HG03066 (cell line): ENCODE measurements around the gene ZNF423.

ENCODE experiments used
- ATAC-seq: cut with Tn5 transposase; IDR thresholded peaks from one replicate; pipeline ENCODE4 v1.9.1; 2021; ENCODE audit warnings: low read depth; ENCODE audit not compliant: unreplicated experiment

ZNF423 gene

DNA sequence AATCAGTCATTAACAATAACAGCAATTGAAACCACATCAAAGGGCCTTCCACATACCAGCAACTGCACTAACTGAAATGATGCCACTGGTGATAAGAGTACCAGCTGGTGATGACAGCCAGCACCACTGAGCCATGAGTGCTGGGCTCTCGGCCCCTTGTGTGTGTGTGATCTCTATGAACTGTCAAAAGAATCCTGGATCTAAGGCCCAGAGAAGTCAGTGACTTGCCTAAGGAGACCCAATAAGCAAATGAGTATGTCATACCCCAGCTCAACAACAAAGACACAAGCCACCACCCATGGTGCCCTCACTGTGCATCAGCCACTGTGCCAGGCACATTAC is 220.9 kb downstream of the ZNF423 start:
- ATAC-seq, result no peak

DNA sequence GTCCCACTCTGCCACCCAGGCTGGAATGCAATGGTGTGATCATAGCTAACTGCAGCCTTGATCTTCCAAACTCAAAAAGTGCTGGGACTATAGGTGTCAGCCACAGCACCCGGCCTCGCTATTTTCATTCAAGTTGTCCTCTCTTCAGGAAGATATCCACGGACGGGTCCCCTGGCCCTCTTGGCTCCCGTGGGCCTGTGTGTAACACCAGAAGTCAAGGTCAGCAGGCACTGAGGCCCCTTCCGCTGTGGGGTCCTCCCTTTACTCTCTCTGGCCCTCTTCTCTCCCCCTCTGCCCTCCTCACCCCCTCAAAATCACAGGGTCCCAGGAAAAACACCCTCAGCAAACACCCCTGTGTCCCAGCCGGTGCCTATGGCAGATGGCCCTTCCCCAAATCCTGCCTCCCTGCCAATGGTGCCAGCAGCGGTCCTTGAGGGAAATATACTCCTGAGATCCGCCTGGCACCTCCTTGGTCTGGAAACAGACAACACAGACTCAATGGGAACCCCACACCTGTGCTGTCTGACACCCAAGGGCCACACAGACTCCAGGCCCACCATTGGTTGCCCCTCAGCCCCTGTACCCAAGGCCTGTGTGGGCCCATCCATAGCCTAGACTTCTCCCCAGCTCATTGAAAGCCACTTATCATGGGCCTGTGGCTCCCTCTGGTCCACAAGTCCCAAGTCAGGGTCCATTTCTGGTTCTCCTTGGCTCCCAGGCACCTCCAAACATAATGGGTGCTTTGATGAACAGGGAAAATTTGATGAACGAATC is 221.5 kb downstream of the ZNF423 start:
- ATAC-seq, result no peak

DNA sequence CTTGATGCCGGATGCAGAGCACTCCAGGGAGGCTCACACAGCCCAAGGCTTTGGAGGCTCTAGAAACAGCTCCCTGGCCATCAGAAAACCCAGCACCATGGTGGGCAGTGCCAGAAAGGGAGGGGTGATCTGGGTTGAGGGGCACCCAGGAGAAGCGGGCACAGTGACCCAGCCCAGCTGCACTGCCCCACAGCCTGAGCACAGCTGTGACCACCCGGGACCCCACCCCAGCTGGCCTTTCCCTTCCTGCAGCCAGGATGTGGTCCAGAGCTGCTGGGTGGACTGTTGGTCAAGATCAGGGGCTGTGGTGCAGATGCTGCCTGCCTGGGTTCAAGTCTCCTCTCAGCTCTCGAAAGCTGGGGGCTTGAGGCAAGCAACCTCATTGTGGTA is 223.1 kb downstream of the ZNF423 start:
- no peak for ATAC-seq

GRCh38 chr16:49632086-49632794 is 223.7 kb downstream of the ZNF423 start:
- no peak for ATAC-seq

DNA sequence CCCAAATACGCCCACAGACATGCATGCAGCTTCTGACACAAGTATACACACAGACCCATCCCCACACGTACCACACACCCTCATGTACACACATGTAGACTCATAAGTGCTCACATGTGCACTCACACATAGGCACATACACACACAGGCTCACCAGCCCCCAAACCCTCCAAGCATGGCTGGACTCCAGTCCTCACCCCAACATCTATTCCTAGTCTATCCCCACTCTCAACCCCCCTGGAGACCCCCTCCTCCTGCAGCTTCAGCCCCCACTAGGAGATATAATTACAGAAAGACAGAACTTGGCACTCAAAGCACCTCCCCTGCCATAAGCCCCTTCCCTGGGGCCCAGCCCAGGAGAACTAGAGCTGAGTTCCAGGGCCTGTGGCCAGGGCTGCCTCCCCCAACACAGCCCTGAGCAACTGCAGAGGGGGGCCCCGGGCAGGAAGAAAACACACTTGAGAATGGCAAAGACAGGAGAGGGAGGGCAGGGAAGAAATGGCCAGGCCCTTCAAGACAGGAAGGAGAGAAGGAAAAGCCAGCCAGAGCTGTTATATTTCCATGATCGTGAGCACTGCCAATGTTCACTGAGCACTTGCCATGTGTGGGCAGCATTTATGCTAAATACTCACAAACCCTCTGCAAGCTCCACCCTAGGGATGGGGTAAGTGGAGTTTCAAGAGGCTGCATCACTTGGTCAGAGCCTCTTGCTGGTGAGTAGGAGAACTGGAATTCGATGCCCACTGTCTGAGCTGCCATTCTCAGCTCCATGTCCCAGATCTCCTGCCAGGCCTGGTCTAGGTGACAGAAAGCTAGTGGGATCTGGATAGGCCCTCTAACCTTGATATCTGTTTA is 224.5 kb downstream of the ZNF423 start:
- no peak for ATAC-seq

GRCh38 chr16:49630783-49631182 is 225.1 kb downstream of the ZNF423 start:
- no peak for ATAC-seq

GRCh38 chr16:49629851-49630250 is 226.1 kb downstream of the ZNF423 start:
- no peak for ATAC-seq

DNA sequence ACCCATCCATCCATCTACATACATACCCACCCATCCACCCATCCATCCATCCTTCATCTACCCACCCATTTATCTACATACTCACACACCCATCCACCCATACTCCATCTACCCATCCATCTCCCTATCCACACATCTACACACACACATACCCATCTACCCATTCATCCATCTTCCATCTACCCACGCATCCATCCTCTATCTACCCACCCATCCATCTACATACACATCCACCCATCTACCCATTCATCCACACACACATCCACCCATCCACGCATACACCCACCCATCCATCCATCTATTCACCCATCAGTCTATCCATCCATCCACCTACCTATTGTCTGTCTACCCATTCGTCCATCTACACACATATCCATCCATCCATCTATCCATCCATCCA is 227.8 kb downstream of the ZNF423 start:
- no peak for ATAC-seq

DNA sequence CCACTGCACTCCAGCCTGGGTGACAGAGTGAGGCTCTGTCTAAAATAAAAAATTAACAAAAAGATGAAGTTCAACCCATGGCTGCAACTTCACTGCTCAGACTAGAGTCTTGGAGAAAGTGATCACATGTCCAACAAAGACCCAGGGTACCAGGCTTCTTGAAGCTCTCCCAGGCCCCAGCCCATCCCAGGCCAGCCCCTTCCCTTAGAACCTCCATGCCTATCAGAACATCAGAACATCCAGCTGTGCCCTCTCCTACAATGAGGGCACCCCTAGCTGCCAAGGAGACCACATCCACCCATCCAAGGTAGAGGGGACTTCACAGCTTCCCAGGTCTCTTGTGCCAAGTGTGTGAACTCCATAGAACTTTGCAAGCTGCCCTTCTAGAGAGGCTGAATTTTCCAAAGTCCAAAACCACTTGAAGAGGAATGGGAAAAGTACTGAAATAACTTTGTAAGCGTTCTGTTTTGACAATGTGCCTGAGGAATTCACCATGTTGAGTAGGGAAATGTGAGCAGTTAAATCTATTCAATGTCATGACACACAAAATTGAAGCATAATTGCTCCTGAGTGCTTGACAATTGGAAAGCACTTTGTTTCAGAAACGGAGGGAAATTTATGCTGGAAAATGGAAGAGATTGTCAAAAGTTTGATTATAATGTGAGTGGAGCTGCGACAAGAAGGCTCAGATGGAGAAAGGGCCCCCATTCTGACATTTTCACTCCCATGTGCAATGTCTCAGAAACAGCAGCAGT is 230.4 kb downstream of the ZNF423 start:
- no peak for ATAC-seq

GRCh38 chr16:49623501-49624266 is 232.2 kb downstream of the ZNF423 start:
- no peak for ATAC-seq

GRCh38 chr16:49622421-49623402 is 233.2 kb downstream of the ZNF423 start:
- no peak for ATAC-seq

GRCh38 chr16:49622084-49622390 is 233.9 kb downstream of the ZNF423 start:
- ATAC-seq, result no peak

GRCh38 chr16:49621241-49622083 is 234.4 kb downstream of the ZNF423 start:
- ATAC-seq, result no peak

GRCh38 chr16:49620869-49621240 is 235.1 kb downstream of the ZNF423 start:
- no peak for ATAC-seq

- ATAC-seq, result no peak
Observed at GRCh38 chr16:49620158-49620868, 235.6 kb downstream of the ZNF423 start.

DNA sequence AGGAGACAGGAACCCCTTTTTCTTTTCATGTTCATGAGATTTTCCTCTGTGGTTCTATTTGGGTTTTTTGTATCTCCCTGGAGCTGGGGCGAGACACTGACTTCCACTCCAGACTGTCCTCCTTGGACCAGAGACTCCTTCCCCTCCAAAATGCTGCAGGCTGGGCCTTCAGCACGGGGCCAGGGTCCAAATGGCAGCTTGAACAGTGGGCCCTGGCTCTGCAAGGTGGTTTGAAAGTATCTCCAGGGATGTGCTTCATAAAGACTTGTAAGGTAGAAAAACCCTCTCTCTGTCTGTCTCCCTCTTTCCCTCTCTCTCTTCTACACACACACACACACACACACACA is 236.1 kb downstream of the ZNF423 start:
- no peak for ATAC-seq

- ATAC-seq, result no peak
Observed at GRCh38 chr16:49618955-49619354, 237.0 kb downstream of the ZNF423 start.
